SU-DHL-6 (cell line): ENCODE data around the gene TTLL8.

ENCODE experiments used
- H2AFZ ChIP-seq: fragments of 200-600 bp; sonication (generic); 2 replicates; pipeline ENCODE4 v1.6.1; 2014; ENCODE audit warnings: low read depth, mild to moderate bottlenecking, moderate library complexity, mixed read lengths, antibody characterized with exemption, low read length; ENCODE audit not compliant: severe bottlenecking
- H3F3A ChIP-seq: fragments of 200-600 bp; shearing (Covaris generic); 2 replicates; pipeline ENCODE4 v1.6.0; 2016; ENCODE audit warnings: antibody characterized with exemption, mild to moderate bottlenecking; ENCODE audit not compliant: insufficient read depth
- H3K27ac ChIP-seq: fragments of 200-600 bp; sonication (generic); 2 replicates; pipeline ENCODE4 v1.5.1; 2016; ENCODE audit warnings: low read depth, mild to moderate bottlenecking, low read length, moderate library complexity, mixed read lengths
- H3K27me3 ChIP-seq: fragments of 200-600 bp; sonication (generic), shearing (Covaris generic); 2 replicates; pipeline ENCODE4 v1.6.0; 2014; ENCODE audit warnings: mild to moderate bottlenecking, low read length
- H3K36me3 ChIP-seq: fragments of 200-600 bp; sonication (generic); 2 replicates; pipeline ENCODE4 v1.6.1; 2014; ENCODE audit warnings: mild to moderate bottlenecking, low read length, mixed read lengths
- H3K4me2 ChIP-seq: fragments of 300-600, 200-600 bp; shearing (Covaris generic), sonication (generic); 2 replicates; pipeline ENCODE4 v1.6.0; 2014; ENCODE audit warnings: low read length, low read depth, mild to moderate bottlenecking; ENCODE audit not compliant: poor library complexity, severe bottlenecking
- H3K4me3 ChIP-seq: fragments of 200-600 bp; sonication (generic); 2 replicates; pipeline ENCODE4 v1.5.1; 2014; ENCODE audit warnings: antibody characterized with exemption, low read length, mild to moderate bottlenecking, mixed read lengths; ENCODE audit not compliant: insufficient read depth, poor library complexity, severe bottlenecking
- H3K79me2 ChIP-seq: fragments of 200-600 bp; sonication (generic); 2 replicates; pipeline ENCODE4 v1.6.1; 2014; ENCODE audit warnings: mild to moderate bottlenecking, low read length, moderate library complexity; ENCODE audit not compliant: insufficient read depth
- H3K9ac ChIP-seq: fragments of 200-600 bp; sonication (generic); 2 replicates; pipeline ENCODE4 v1.7.0; 2014; ENCODE audit warnings: mild to moderate bottlenecking, low read length
- H3K9me2 ChIP-seq: fragments of 200-600 bp; sonication (generic); replicated peaks from 2 replicates; pipeline ENCODE4 v1.6.1; 2014; ENCODE audit warnings: low read length; ENCODE audit not compliant: insufficient read depth
- H3K9me3 ChIP-seq: fragments of 200-600 bp; sonication (generic); 2 replicates; pipeline ENCODE4 v1.6.1; 2014; ENCODE audit warnings: low read length, mixed read lengths; ENCODE audit not compliant: insufficient read depth
- H4K20me1 ChIP-seq: fragments of 200-600 bp; sonication (generic); 2 replicates; pipeline ENCODE4 v1.6.1; 2014; ENCODE audit warnings: low read depth, mild to moderate bottlenecking, antibody characterized with exemption, low read length, moderate library complexity, mixed read lengths
- CTCF ChIP-seq: fragments of 200-600 bp; sonication (generic); IDR thresholded peaks from one replicate; pipeline ENCODE4 v1.5.1; 2017; ENCODE audit warnings: antibody characterized with exemption, mild to moderate bottlenecking, low read length, moderate library complexity; ENCODE audit not compliant: insufficient read depth, poor library complexity, severe bottlenecking
- EZH2phosphoT487 ChIP-seq: fragments of 200-600 bp; sonication (generic), shearing (Covaris generic); conservative IDR thresholded peaks from 2 replicates; pipeline ENCODE4 v1.6.1; 2018; ENCODE audit warnings: mild to moderate bottlenecking, antibody characterized with exemption, low read length, moderate library complexity, mixed read lengths

TTLL8 gene

GRCh38 chr22:50031189-50032091 is 26.7 kb downstream of the TTLL8 start:
- H3K4me2 ChIP-seq, result no peak overlapping the region
- no peak overlapping the region for H3K27ac ChIP-seq
- no peaks in the 10 kb centered on the region for H3K9me2 ChIP-seq
- H4K20me1 ChIP-seq, result no peaks in the 10 kb centered on the region
- no peaks in the 10 kb centered on the region for H3K36me3 ChIP-seq
- H2AFZ ChIP-seq, result no peak overlapping the region
- TF ChIP-seq EZH2phosphoT487 (no peak), CTCF (no peak)
- no peaks in the 10 kb centered on the region for H3K27me3 ChIP-seq
- no peak overlapping the region for H3K9ac ChIP-seq
- no peak overlapping the region for H3K4me3 ChIP-seq
- no peaks in the 10 kb centered on the region for H3K9me3 ChIP-seq
- H3F3A ChIP-seq, result no peaks in the 10 kb centered on the region
- H3K79me2 ChIP-seq, result no peaks in the 10 kb centered on the region

GRCh38 chr22:50030297-50031188 is 27.6 kb downstream of the TTLL8 start:
- Histone ChIP-seq H3K4me3 (no peak overlapping the region), H2AFZ (no peak overlapping the region), H3K27ac (no peak overlapping the region), H3K4me2 (no peak overlapping the region), H3K9me2 (no peaks in the 10 kb centered on the region), H4K20me1 (no peaks in the 10 kb centered on the region), H3F3A (no peaks in the 10 kb centered on the region), H3K27me3 (no peaks in the 10 kb centered on the region), H3K36me3 (no peaks in the 10 kb centered on the region), H3K79me2 (no peaks in the 10 kb centered on the region), H3K9ac (no peak overlapping the region), H3K9me3 (no peaks in the 10 kb centered on the region)
- TF ChIP-seq CTCF (peak; percentile 80), EZH2phosphoT487 (no peak)

- no peaks in the 10 kb centered on the region for H3K9me3 ChIP-seq
- no peaks in the 10 kb centered on the region for H3K27me3 ChIP-seq
- no peak overlapping the region for H2AFZ ChIP-seq
- TF ChIP-seq EZH2phosphoT487 (no peak), CTCF (no peak)
- no peak overlapping the region for H3K4me2 ChIP-seq
- H3K36me3 ChIP-seq, result no peaks in the 10 kb centered on the region
- no peak overlapping the region for H3K4me3 ChIP-seq
- H3K79me2 ChIP-seq, result no peaks in the 10 kb centered on the region
- H4K20me1 ChIP-seq, result no peaks in the 10 kb centered on the region
- no peak overlapping the region for H3K9ac ChIP-seq
- no peaks in the 10 kb centered on the region for H3F3A ChIP-seq
- no peaks in the 10 kb centered on the region for H3K9me2 ChIP-seq
- no peak overlapping the region for H3K27ac ChIP-seq
These were observed 30.2 kb downstream of the TTLL8 start for GRCh38 chr22:50027639-50028537.
